H1 (cell line): ENCODE measurements around the gene UPF3A. TPM values are rescaled to one million over a fixed set of nuclear protein-coding genes. Genes with fewer than 3 reads are reported as not detected.

ENCODE experiments used
- EP300 ChIP-seq, 2 experiments: IDR thresholded peaks; 1 replicate in 1 of 2; 2 replicates in 1 of 2; pipeline ENCODE4 v1.6.1; 2011 to 2012; ENCODE audit warnings: low read depth in 2 of 2, low read length in 2 of 2, mild to moderate bottlenecking in 2 of 2, borderline replicate concordance in 1 of 2, inconsistent platforms in 1 of 2, moderate library complexity in 1 of 2
- HDAC6 ChIP-seq: IDR thresholded peaks from one replicate; pipeline ENCODE4 v1.7.1; 2012; ENCODE audit warnings: low read depth, mild to moderate bottlenecking, inconsistent platforms, low read length, moderate library complexity
- MAFK ChIP-seq: IDR thresholded peaks from 2 replicates; pipeline ENCODE4 v1.6.1; 2012; ENCODE audit warnings: low read depth, mild to moderate bottlenecking, improper control_type of control experiment, low read length
- SIX5 ChIP-seq: IDR thresholded peaks from 2 replicates; pipeline ENCODE4 v1.6.1; 2011; ENCODE audit warnings: mild to moderate bottlenecking, low read depth, low read length
- polyA plus RNA-seq, 7 experiments: library from polyadenylated mRNA; depleted of rRNA in 3 of 7; stranded (reverse) in 5 of 7; unstranded in 2 of 7; fragments of >200 nt in 5 of 7; fragments of 200-250 nt in 2 of 7; gene quantifications; 1 replicate in 5 of 7; 2 replicates in 1 of 7; 4 replicates in 1 of 7; pipeline versions ENCODE4 v1.2.1 to v1.2.3, GENCODE V29; 2011 to 2013; ENCODE audit warnings: missing spikeins in 2 of 7, mixed read lengths in 2 of 7
- total RNA-seq: library from RNA; stranded (reverse); fragmentation: NEBNext Ultra II Directional; extraction: Animal tissue kit (Norgen Biotek cat#: 25700); gene quantifications from 2 replicates; pipeline ENCODE4 v1.2.1, GENCODE V29; 2021

UPF3A gene
- total and polyA plus RNA-seq, 2 of the 8 experiments (the other 6 are each of a cell fraction or from before 2014, with no cell fraction given): 47.1 to 58.2 TPM

- TF ChIP-seq MAFK (no peak), HDAC6 (no peak), EP300 (IDR thresholded peaks at IDR 0.05; ENCODE audit: borderline replicate concordance in 1 of 2, low read depth in 2 of 2, low read length in 2 of 2) (no peak), SIX5 (no peak)
Measured at GRCh38 chr13:114275304-114275703, 6.1 kb upstream of the UPF3A start (continued).
